H1 (cell line): Measurements from ENCODE around the gene ADIRF. TPM values are rescaled to one million over a fixed set of nuclear protein-coding genes. Genes with fewer than 3 reads are reported as not detected.

Source experiments
- NANOG ChIP-seq: IDR thresholded peaks from 2 replicates; pipeline ENCODE4 v1.6.1; 2011; ENCODE audit warnings: low read length, low read depth, mild to moderate bottlenecking, inconsistent platforms; ENCODE audit not compliant: insufficient read depth, poor library complexity, severe bottlenecking
- RXRA ChIP-seq: IDR thresholded peaks from 2 replicates; pipeline ENCODE4 v1.6.1; 2011; ENCODE audit warnings: low read depth, mild to moderate bottlenecking, low read length, moderate library complexity; ENCODE audit not compliant: insufficient read depth
- SIRT6 ChIP-seq: IDR thresholded peaks from one replicate; pipeline ENCODE4 v1.7.1; 2012; ENCODE audit warnings: low read length, inconsistent platforms
- SP1 ChIP-seq: IDR thresholded peaks from 2 replicates; pipeline ENCODE4 v1.6.1; 2011; ENCODE audit warnings: low read depth, low read length
- polyA plus RNA-seq, 7 experiments: library from polyadenylated mRNA; depleted of rRNA in 3 of 7; stranded (reverse) in 5 of 7; unstranded in 2 of 7; fragments of >200 nt in 5 of 7; fragments of 200-250 nt in 2 of 7; gene quantifications; 1 replicate in 5 of 7; 2 replicates in 1 of 7; 4 replicates in 1 of 7; pipeline versions ENCODE4 v1.2.1 to v1.2.3, GENCODE V29; 2011 to 2013; ENCODE audit warnings: missing spikeins in 2 of 7, mixed read lengths in 2 of 7
- total RNA-seq: library from RNA; stranded (reverse); fragmentation: NEBNext Ultra II Directional; extraction: Animal tissue kit (Norgen Biotek cat#: 25700); gene quantifications from 2 replicates; pipeline ENCODE4 v1.2.1, GENCODE V29; 2021

The ADIRF gene
- total and polyA plus RNA-seq, 2 of the 8 experiments (the other 6 are each of a cell fraction or from before 2014, with no cell fraction given): not detected

GRCh38 chr10:86972613-86973380 is 4.5 kb downstream of the ADIRF start (continued):
- TF ChIP-seq RXRA (no peak), SIRT6 (no peak), SP1 (no peak), NANOG (no peak)
